LoVo (cell line): Measurements from ENCODE around the gene CYBRD1.
A peak's percentile ranks its signal among the peaks of the same experiment; 100 is the strongest.
"Not testable (repeated sequence)": the region's sequence is repeated elsewhere in the genome, so short reads cannot be mapped to it uniquely, and the experiment has no call there.

Source experiments
- DNase-seq: peaks from one replicate; pipeline ENCODE4 v3.0.0-alpha.2; 2016; ENCODE audit warnings: low spot score

The CYBRD1 gene, protein sequence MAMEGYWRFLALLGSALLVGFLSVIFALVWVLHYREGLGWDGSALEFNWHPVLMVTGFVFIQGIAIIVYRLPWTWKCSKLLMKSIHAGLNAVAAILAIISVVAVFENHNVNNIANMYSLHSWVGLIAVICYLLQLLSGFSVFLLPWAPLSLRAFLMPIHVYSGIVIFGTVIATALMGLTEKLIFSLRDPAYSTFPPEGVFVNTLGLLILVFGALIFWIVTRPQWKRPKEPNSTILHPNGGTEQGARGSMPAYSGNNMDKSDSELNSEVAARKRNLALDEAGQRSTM

DNA sequence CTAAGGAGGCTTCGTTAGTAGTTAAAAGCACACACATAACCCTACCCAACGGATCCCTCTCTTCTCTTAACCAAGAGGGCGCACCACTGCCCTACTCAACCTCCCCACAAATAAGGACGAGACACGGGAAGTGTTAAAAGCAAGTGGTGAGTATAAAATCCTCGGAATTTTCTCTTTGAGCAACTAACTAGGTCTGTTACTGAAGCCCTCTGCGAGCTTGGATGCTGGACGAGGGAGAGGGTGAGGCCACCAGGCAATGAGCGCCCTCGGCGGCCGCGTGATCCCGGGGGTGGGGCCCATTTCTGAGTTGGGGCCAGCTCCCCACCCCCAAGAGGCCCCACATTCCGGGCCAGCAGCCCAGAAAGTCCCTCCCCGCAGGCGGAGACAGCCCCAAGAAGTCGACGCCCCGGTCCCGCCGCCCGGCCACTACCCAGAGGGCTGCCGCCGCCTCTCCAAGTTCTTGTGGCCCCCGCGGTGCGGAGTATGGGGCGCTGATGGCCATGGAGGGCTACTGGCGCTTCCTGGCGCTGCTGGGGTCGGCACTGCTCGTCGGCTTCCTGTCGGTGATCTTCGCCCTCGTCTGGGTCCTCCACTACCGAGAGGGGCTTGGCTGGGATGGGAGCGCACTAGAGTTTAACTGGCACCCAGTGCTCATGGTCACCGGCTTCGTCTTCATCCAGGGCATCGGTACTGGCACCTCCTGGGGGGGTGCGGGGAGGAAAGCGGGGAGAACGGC lies at the start of gene CYBRD1:
Gene CYBRD1 (plus strand): TSS at position 423 of the 736 bp plus-strand sequence. CDS start 72 bp downstream, at position 495.
- DNase-seq = peak; percentile 30

GRCh38 chr2:171475979-171476378 lies 46.3 kb upstream of the CYBRD1 start:
- DNase-seq = no peak

DNA sequence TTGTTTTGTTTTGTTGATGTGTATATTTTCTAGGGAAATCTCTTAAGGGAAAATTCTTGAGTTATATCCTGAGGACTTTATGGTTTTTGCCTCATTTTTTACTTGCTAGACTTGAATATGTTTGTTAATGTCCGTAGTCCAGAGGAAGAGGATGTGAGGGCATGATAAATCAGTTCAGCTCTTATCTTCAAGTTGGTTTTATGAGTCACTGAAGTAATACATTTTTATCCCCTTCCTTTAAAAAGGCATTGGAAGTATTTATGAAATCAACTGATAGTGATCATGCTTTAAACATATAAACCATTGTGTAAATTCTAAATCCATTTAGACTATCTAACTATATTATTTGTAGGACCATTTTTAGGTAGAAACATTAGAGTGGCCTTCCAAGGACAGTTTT lies 43.9 kb upstream of the CYBRD1 start:
- DNase-seq = no peak

DNA sequence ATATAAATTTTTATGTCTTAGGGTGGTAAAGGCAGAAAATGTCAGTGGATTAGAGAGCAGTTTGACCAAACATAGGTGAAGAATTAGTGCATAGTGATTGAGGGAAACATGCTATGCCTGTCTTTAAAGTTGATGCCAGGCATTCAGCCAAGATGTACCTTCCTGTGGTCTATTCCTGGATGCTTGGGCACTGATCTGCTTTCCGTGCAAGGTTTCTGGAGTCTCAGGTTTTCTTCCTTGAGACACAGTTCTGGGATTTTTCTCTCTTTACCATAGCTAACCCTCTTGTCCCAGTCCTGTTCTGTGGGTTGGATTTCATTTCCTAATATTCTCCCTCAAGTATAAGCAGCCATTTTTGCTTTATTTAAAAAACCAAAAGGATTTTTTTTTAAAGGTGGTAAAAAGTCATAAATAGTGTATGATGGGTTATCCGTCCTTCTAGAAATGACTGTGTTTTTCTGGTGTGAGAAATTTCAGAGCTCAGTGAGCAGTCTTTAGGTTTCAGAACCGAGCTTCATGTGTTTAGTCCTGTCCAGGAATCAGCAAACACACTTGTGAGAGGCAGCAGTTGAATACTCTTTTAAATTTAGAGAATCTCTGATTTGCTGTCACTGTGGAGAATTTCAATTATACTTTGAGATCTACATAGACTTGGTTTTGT lies 43.0 kb upstream of the CYBRD1 start:
- no peak for DNase-seq

GRCh38 chr2:171480908-171481307 lies 41.4 kb upstream of the CYBRD1 start:
- no peak for DNase-seq

DNA sequence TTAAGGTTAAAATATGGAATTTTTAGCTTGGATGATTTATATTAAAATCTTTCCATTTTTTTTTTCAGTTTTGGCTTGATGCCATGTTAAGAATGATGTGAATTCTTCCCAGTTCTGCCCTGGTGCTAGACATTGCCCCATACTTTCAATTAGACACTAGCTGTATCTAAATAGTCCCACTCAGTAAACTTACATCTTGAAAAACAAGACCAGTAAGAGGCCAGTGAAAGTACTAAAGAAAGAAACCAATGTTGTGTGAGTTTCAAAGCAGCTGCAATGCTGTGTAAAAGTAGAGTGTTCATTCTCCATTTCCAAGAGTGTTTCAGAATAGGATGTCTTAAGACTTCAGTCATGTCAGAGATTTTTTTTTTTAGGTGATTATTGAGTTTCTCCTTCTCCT lies 40.0 kb upstream of the CYBRD1 start:
- no peak for DNase-seq

GRCh38 chr2:171482877-171483276 lies 39.4 kb upstream of the CYBRD1 start:
- no peak for DNase-seq

DNA sequence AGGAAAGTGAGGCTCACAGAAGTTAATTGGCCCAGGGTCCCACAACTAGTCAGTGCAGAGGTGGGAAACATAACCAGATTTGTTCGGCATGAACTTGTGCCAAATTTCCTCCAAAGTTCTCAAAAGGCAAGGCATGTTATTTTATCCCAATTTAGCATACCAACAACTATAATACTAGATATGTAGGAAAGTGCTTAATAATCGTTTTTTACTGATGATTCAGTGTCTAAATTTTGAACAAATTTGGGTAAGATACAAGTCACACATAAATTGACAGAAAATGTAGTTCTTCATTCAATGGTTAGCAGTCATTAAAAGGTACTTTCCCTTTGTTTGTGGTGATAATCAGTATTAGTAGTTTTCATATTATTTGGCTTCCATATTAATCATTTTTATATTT lies 38.5 kb upstream of the CYBRD1 start:
- DNase-seq = no peak

GRCh38 chr2:171485116-171485515 lies 37.2 kb upstream of the CYBRD1 start:
- DNase-seq = no peak

- DNase-seq = no peak
Measured at GRCh38 chr2:171487201-171487600, 35.1 kb upstream of the CYBRD1 start.

DNA sequence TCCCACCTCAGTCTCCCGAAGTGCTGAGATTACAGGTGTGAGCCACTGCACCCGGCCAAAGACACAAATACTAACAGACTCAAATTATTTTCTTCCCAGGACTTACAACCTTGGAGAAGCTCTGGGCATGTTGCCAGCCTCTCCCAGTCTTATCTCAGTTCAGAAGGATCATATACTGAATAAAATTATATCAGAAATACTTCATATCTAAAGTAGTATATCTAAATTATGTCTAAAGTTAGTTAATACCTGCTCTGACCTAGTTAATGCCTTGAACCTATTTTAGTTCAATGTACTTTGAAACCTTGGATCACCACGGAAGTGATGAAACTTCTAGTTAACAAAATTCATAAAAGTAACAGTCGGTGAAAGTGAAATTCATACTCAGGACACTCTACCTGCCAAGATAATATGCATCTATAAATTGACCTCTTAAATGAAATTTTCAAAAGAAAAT lies 34.4 kb upstream of the CYBRD1 start:
- no peak for DNase-seq

DNA sequence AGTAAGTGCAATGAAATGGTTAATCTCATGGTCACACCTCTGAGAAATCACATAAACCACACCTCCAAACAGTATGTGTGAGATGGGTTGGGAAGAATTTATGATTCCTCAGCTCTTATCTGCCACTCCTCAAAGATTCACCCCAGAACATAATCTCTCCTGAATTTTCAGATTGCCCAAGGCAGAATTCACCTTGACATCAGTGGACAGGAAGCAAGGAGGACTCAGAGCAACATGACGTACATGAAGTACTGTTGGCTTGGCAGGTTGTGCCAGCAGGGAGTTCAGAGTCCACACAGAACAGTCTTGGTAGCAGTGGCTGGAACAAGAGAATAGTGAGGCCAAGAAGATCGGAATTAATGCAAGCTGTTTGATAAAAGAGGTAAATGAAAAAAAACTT lies 31.7 kb upstream of the CYBRD1 start:
- DNase-seq = peak; percentile 50

DNA sequence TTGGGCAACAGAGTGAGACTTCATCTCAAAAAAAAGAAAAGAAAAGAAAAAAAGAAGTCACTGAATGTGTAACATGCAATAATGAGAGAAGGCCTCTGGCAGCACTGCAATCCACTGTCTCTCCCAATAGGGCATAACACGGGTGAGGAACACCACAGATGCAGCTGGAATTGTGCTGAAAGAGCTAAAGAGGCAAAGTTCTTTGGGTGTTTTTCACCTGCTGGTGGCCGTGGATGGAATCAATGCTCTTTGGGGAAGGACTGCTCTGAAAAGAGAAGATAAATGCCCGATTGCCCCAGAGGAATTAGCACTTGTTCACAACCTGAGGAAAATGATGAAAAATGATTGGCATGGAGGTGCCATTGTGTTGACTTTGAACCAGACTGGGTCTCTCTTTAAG lies 31.0 kb upstream of the CYBRD1 start:
- no peak for DNase-seq

DNA sequence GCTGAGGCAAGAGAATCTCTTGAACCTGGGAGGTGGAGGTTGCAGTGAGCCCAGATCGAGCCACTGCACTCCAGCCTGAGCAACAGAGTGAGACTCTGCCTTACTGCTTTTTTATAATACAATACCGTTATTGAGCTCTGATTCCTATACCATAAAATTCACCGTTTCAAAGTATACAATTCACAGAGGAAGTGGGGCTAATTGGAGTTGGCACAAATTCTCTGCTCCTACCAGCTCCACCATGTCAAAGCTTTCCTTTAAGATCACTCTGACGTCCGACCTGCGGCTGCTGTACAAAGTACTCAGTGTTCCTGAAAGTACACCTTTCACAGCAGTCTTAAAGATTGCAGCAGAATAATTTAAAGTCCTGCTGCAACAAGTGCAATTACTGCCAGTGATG lies 29.6 kb upstream of the CYBRD1 start:
- no peak for DNase-seq

DNA sequence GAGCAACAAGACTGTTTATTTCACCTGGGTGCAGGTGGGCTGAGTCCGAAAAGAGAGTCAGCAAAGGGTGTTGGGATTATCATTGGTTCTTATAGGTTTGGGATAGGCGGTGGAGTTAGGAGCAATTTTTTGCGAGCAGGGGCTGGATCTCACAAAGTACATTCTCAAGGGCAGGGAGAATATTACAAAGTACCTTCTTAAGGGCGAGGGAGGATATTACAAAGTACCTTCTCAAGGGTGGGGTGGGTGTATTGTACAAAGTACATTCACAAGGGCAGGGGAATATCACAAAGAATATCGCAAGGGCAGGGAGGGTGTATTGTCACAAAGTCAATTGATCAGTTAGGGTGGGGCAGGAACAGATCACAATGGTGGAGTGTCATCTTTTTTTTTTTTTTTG lies 24.6 kb upstream of the CYBRD1 start:
- not testable (repeated sequence) for DNase-seq

- DNase-seq = no peak
Measured at GRCh38 chr2:171505374-171505773, 16.9 kb upstream of the CYBRD1 start.

DNA sequence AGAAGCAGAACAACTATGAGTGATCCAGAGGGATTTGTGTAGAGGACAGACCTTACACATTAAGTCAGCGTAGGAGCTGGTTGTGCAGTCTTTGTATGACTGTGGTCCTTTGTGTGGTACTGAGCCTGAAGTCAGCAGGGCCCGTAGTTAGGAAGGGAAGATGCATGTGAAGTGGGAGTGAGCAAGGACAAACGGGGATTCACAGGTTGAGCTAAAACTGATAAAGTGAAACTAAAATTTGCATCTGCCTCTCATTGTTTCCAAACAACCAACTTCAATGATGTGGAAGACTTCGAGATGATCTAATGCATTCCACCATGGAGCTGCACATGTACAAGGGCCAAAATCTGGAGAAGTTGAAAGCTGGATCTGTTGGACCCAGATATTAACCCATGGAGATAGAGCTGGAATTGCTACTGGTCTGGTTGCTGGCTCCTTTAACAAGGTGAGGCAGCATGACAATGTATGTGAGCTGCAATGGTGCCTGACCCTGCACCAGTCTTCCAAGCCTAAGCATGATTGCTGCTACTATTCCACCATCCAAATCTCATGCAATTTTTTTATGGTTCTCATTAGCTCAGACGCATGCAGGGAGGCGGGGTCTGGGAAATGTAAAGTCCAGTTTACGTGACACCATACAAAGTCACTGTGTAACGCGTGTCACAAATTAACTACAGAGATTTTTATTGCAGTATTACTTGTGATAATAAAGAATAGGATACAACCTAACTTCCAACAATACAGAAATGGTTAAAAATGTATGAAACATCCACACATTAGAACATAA lies 12.1 kb upstream of the CYBRD1 start:
- DNase-seq = no peak

DNA sequence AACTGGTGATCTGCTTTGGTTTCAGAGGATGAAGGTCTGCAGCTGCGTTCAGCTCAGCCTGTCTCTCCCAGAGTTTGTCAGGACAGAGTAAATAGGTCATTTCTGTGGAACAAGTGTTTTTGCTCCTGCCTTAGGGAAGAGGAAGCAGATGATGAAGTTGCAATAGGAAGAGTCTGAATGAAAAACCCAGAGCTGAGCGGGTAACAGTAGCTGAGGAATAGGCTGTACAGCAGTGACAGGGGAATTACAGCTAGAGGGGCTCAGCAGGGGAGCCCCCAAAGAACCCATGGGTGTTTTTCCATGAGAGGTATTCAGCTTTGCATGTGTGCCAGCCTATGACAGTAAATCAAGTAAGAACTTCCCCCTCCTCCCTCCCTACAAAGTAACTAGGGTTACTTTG lies 10.3 kb upstream of the CYBRD1 start:
- DNase-seq = no peak

- no peak for DNase-seq
Measured at GRCh38 chr2:171512683-171513195, 9.5 kb upstream of the CYBRD1 start.

- DNase-seq = no peak
Measured at GRCh38 chr2:171513719-171514160, 8.5 kb upstream of the CYBRD1 start.

GRCh38 chr2:171514908-171515582 lies 7.2 kb upstream of the CYBRD1 start:
- DNase-seq = no peak
